OCI-LY3 (cell line): ENCODE results near the gene RNF141.

ENCODE experiments used
- EZH2phosphoT487 ChIP-seq: fragments of 200-600 bp; shearing (Covaris generic); IDR thresholded peaks from 2 replicates; pipeline ENCODE4 v1.6.1; 2018; ENCODE audit warnings: antibody characterized with exemption, mixed run types, low read depth
- TF ChIP-seq, protein P1 (sequence below): fragments of 200-600, 300-600 bp; sonication (generic); IDR thresholded peaks from 2 replicates; pipeline ENCODE4 v1.5.1; 2014; ENCODE audit warnings: antibody characterized with exemption, low read length, low read depth

DNA sequence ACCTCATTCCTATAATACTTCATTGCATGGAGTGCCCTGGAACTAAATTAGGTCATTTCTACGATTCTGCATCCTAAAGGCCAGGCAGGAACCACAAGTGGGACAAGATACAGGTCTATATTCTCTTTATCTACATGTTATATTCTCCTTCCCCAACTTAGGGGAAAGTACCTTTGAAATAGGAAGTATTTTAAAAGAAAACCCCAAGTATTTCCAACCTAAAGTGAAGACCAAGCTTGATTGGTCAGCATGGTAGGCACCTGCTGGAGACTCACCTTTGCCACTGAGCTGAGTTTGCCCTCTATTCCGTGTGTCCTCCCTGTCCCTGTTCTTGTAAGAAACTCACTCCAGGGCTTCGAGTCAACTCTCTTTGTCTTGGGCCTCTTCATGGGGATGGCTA, 38.7 kb upstream of the RNF141 start:
- TF ChIP-seq, protein P1, sequence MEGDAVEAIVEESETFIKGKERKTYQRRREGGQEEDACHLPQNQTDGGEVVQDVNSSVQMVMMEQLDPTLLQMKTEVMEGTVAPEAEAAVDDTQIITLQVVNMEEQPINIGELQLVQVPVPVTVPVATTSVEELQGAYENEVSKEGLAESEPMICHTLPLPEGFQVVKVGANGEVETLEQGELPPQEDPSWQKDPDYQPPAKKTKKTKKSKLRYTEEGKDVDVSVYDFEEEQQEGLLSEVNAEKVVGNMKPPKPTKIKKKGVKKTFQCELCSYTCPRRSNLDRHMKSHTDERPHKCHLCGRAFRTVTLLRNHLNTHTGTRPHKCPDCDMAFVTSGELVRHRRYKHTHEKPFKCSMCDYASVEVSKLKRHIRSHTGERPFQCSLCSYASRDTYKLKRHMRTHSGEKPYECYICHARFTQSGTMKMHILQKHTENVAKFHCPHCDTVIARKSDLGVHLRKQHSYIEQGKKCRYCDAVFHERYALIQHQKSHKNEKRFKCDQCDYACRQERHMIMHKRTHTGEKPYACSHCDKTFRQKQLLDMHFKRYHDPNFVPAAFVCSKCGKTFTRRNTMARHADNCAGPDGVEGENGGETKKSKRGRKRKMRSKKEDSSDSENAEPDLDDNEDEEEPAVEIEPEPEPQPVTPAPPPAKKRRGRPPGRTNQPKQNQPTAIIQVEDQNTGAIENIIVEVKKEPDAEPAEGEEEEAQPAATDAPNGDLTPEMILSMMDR = no peak
- TF ChIP-seq EZH2phosphoT487 = no peak
